GM23248 (cell line): ENCODE data around the gene WBP2. TPM values are rescaled to one million over a fixed set of nuclear protein-coding genes. Genes with fewer than 3 reads are reported as not detected.

ENCODE experiments used
- DNase-seq: peaks from one replicate; pipeline ENCODE4 v3.0.0-alpha.2; 2015
- H2AFZ ChIP-seq: fragments of 200-600 bp; sonication (generic); 2 replicates; pipeline ENCODE4 v1.6.1; 2016; ENCODE audit warnings: antibody characterized with exemption
- H3F3A ChIP-seq: fragments of 200-600 bp; sonication (generic); 2 replicates; pipeline ENCODE4 v1.6.1; 2016; ENCODE audit warnings: mild to moderate bottlenecking, antibody characterized with exemption, mixed run types; ENCODE audit not compliant: insufficient read depth
- H3K27ac ChIP-seq: fragments of 200-600 bp; sonication (generic); 2 replicates; pipeline ENCODE4 v1.5.1; 2016; ENCODE audit warnings: mild to moderate bottlenecking
- H3K27me3 ChIP-seq: fragments of 200-600 bp; sonication (generic); replicated peaks from 2 replicates; pipeline ENCODE4 v1.6.1; 2016; ENCODE audit warnings: mild to moderate bottlenecking; ENCODE audit not compliant: insufficient read depth
- H3K36me3 ChIP-seq: fragments of 200-600 bp; sonication (generic); 2 replicates; pipeline ENCODE4 v1.6.1; 2016; ENCODE audit warnings: low read depth, mild to moderate bottlenecking
- H3K4me1 ChIP-seq: fragments of 200-600 bp; sonication (generic); 2 replicates; pipeline ENCODE4 v1.6.1; 2016; ENCODE audit warnings: mild to moderate bottlenecking; ENCODE audit not compliant: insufficient read depth
- H3K4me2 ChIP-seq: fragments of 200-600 bp; sonication (generic); one replicate; pipeline ENCODE4 v1.6.1; 2016; ENCODE audit warnings: mild to moderate bottlenecking; ENCODE audit not compliant: unreplicated experiment
- H3K4me3 ChIP-seq: fragments of 200-600 bp; sonication (generic); 2 replicates; pipeline ENCODE4 v1.5.1; 2016; ENCODE audit warnings: mild to moderate bottlenecking
- H3K79me2 ChIP-seq: fragments of 200-600 bp; sonication (generic); 2 replicates; pipeline ENCODE4 v1.6.1; 2016; ENCODE audit warnings: mild to moderate bottlenecking; ENCODE audit not compliant: insufficient read depth
- H3K9ac ChIP-seq: fragments of 200-600 bp; sonication (generic); 2 replicates; pipeline ENCODE4 v1.6.1; 2016; ENCODE audit warnings: mild to moderate bottlenecking
- H3K9me2 ChIP-seq: fragments of 200-600 bp; sonication (generic); 2 replicates; pipeline ENCODE4 v1.6.1; 2016; ENCODE audit warnings: mixed run types, mild to moderate bottlenecking, moderate library complexity; ENCODE audit not compliant: insufficient read depth
- H3K9me3 ChIP-seq: fragments of 200-600 bp; sonication (generic); one replicate; pipeline ENCODE4 v1.6.1; 2017; ENCODE audit warnings: low read depth
- H4K20me1 ChIP-seq: fragments of 200-600 bp; sonication (generic); 2 replicates; pipeline ENCODE4 v1.6.0; 2016; ENCODE audit not compliant: insufficient read depth
- EZH2 ChIP-seq: fragments of 200-600 bp; sonication (generic); IDR thresholded peaks from 2 replicates; pipeline ENCODE4 v1.6.1; 2018; ENCODE audit warnings: antibody characterized with exemption, mild to moderate bottlenecking; ENCODE audit not compliant: insufficient read depth, poor library complexity, severe bottlenecking
- EZH2phosphoT487 ChIP-seq: fragments of 200-600 bp; sonication (generic); IDR thresholded peaks from 2 replicates; pipeline ENCODE4 v1.6.1; 2018; ENCODE audit warnings: antibody characterized with exemption, moderate library complexity, mild to moderate bottlenecking, low read depth; ENCODE audit not compliant: insufficient read depth
- WGBS, 2 experiments: methylation state at CpG; one replicate each; pipeline ENCODE4 v1.1.6; 2015 to 2017; ENCODE audit warnings: low lambda C conversion rate in 2 of 2, low coverage in 1 of 2; ENCODE audit errors: missing lambda C conversion rate in 2 of 2; 5-methylcytosine and 5-hydroxymethylcytosine counted together
- in situ Hi-C: fragments of 300-500 bp; cut with MboI; formaldehyde crosslinking; loops from 2 replicates; pipeline ENCODE4 v1.15.0; 2020
- polyA plus RNA-seq: library from polyadenylated mRNA; unstranded; fragments of >200 nt; fragmentation: Nextera tagmentation; extraction: Ambion mirVana; gene quantifications from 2 replicates; pipeline ENCODE4 v1.2.1, GENCODE V29; 2016
- total RNA-seq: library from RNA; depleted of rRNA; stranded (reverse); fragments of >200 nt; shearing (Covaris generic); gene quantifications from 2 replicates; pipeline ENCODE4 v1.2.3, GENCODE V29; 2014

Gene WBP2
- total and polyA plus RNA-seq, 2 experiments from 2014 or later, result 17.4 to 59.4 TPM

DNA sequence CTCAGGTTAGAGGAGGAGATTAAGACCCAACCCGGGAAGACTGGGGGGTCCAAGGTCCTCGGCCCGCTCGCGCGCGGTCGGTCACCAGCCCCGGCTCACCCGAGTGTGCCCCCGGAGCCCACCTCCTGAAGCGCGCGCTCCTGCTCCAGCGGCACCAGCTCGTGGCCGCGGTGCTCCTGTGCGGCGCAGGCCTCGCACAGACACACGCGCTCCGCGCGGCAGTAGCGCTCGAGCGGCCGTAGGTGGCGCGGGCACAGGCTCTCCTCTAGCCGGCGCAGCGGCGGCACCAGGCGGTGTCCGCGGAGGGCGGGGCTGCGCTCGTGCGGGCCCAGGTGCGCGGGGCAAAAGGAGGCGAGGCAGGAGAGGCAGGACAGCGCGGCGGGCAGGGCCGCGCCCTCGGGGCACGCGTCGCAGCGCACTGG lies 22.6 kb upstream of the WBP2 start:
- peak overlapping the region; percentile 67 for H2AFZ ChIP-seq
- peaks cover 24% of the 10 kb centered on the region for H3K4me1 ChIP-seq
- peak overlapping the region; percentile 62 for H3K4me2 ChIP-seq
- peak overlapping the region; percentile 63 for H3K4me3 ChIP-seq
- in situ Hi-C loops, result no loop called here
- H3K9ac ChIP-seq, result peak overlapping the region; percentile 75
- H3K36me3 ChIP-seq, result no peaks in the 10 kb centered on the region
- no peaks in the 10 kb centered on the region for H3K79me2 ChIP-seq
- H3F3A ChIP-seq, result 0 out of 2 replicates have a peak, but pooled peaks cover 11% of the 10 kb centered on the region
- H3K27ac ChIP-seq, result peak overlapping the region; percentile 41
- no peaks in the 10 kb centered on the region for H3K9me2 ChIP-seq
- peaks cover 12% of the 10 kb centered on the region for H3K27me3 ChIP-seq
- DNase-seq, result peak; percentile 91
- H3K9me3 ChIP-seq, result no peaks in the 10 kb centered on the region
- WGBS, 2 experiments, result 1% methylated on average over 40 to 51 of the region's 56 CpGs
- no peaks in the 10 kb centered on the region for H4K20me1 ChIP-seq
- TF ChIP-seq EZH2 (no peak), EZH2phosphoT487 (no peak)

DNA sequence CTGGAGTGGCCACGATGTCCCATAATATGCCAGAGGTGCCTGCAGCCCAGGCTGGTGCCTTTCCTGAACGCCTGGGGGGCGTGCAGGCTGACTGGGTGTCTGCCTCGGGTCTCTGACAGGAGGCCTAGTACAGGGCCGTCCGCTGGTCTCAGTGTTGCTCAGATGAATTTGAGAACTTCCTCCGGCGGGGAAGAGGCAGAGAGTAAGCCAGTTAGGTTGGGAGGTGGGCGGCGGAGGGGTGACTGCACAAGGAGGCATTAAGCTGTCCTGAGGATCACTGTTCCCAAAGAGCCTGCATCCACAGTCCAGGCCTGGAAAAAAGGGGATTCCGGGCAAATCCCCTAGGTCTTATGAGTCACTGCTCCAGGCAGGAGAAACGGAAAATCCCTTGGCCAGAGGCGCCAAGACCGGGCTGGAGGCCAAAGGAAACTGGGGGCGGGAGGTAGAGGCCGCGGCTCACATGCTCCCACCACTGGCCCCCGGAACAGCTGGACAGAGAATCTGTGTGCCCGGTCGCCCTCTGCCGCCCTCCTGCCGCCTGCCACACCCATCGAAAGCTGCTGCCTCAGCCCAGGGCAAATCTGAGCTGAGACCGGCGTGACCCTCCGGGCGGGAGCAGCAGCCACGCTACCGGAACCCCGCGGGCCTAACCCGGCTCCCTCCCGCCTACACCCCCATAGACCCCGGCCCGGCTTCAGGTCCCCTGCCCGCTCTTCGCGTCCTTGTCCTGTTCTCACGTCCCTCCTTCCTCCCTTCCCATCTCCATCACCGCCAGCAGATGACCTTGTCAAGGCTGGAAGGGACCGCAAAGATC lies 22.0 kb upstream of the WBP2 start:
- peaks cover 12% of the 10 kb centered on the region for H3K27me3 ChIP-seq
- H3K9me2 ChIP-seq, result no peaks in the 10 kb centered on the region
- TF ChIP-seq EZH2, result no peak
- no peak for TF ChIP-seq EZH2phosphoT487
- H3K27ac ChIP-seq, result peak overlapping the region; percentile 41
- H2AFZ ChIP-seq, result peak overlapping the region; percentile 67
- no peaks in the 10 kb centered on the region for H3K79me2 ChIP-seq
- H3K4me2 ChIP-seq, result peak overlapping the region; percentile 62
- H3K4me3 ChIP-seq, result peak overlapping the region; percentile 63
- H3F3A ChIP-seq, result peaks cover 11% of the 10 kb centered on the region; the same call in 1 of the 2 replicates
- in situ Hi-C loops, result no loop called here
- no peaks in the 10 kb centered on the region for H4K20me1 ChIP-seq
- H3K9ac ChIP-seq, result peak overlapping the region; percentile 75
- WGBS, 2 experiments, result 2% methylated on average over 31 to 41 of the region's 41 CpGs
- H3K36me3 ChIP-seq, result no peaks in the 10 kb centered on the region
- peak; percentile 94 for DNase-seq
- H3K9me3 ChIP-seq, result no peaks in the 10 kb centered on the region
- peaks cover 30% of the 10 kb centered on the region for H3K4me1 ChIP-seq

DNA sequence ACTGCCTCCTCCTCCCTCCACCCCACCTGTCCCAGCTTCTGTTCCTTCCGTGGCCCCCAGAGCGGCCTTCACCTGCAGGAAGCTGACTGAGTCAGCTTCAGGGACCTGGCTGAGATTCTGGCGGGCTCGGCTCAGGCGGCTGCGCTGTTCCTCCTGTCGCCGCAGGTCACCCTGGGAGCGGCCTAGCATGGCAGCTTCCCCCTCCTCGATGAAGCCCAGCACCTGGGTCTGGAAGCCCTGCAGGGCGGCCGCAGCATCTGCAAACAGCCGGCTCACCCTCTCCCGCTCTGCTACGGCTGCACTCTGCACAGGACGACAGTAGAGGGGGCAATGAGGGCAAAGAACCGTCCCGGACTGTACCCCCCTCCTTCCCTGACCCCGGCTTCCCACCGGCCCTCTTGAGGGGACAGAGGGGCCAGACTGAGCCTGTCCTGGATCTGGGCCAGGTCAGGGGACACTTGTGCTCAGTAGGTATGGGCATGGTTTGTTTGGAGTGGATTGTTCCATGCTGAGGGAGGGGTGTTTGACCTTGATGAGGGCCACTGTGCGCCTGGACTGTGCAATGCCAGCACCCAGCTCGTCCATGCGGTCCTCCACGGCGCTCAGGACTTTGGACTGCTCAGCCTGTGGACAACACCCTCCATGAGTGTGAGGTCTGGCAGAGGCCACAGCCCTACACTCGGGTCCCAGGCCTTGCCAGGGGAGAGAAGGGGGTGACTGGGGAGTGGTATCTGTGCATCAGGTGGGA lies 21.2 kb upstream of the WBP2 start:
- H3K4me1 ChIP-seq, result peaks cover 30% of the 10 kb centered on the region
- peaks cover 12% of the 10 kb centered on the region for H3K27me3 ChIP-seq
- in situ Hi-C loops, result no loop called here
- H3K4me2 ChIP-seq, result peak overlapping the region; percentile 62
- H3K4me3 ChIP-seq, result peak overlapping the region; percentile 63; the same call in 1 of the 2 replicates
- no peaks in the 10 kb centered on the region for H3K36me3 ChIP-seq
- no peaks in the 10 kb centered on the region for H4K20me1 ChIP-seq
- H2AFZ ChIP-seq, result no peak overlapping the region
- no peak for TF ChIP-seq EZH2
- no peak for TF ChIP-seq EZH2phosphoT487
- peak; percentile 33 for DNase-seq
- peak overlapping the region; percentile 75 for H3K9ac ChIP-seq
- H3F3A ChIP-seq, result peaks cover 11% of the 10 kb centered on the region; the same call in 1 of the 2 replicates
- H3K9me3 ChIP-seq, result no peaks in the 10 kb centered on the region
- H3K27ac ChIP-seq, result peak overlapping the region; percentile 41
- no peaks in the 10 kb centered on the region for H3K79me2 ChIP-seq
- 41 to 43% methylated on average over 25 to 26 of the region's 26 CpGs for WGBS, 2 experiments
- no peaks in the 10 kb centered on the region for H3K9me2 ChIP-seq

DNA sequence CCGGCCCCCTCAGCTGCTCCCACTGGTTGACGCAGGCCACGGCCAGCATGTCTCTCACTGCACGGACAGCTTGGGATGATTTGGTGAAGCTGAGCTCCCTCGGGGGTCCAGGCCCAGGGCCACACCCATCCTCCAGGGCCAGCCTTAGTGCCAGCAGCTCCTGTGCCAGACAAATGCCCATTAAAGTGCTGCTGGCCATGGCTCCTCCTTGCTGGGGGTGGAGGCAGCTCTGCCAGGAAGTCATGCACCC lies 20.7 kb upstream of the WBP2 start:
- H3K36me3 ChIP-seq, result no peaks in the 10 kb centered on the region
- no peaks in the 10 kb centered on the region for H3K9me2 ChIP-seq
- no peaks in the 10 kb centered on the region for H4K20me1 ChIP-seq
- no peak overlapping the region for H3K4me2 ChIP-seq
- H3K9ac ChIP-seq, result no peak overlapping the region
- H3K27me3 ChIP-seq, result peaks cover 12% of the 10 kb centered on the region
- no peak overlapping the region for H3K27ac ChIP-seq
- H3K4me3 ChIP-seq, result no peak overlapping the region
- no peak for TF ChIP-seq EZH2
- no peak for TF ChIP-seq EZH2phosphoT487
- H3F3A ChIP-seq, result peaks cover 11% of the 10 kb centered on the region; the same call in 1 of the 2 replicates
- H3K9me3 ChIP-seq, result no peaks in the 10 kb centered on the region
- no peak overlapping the region for H2AFZ ChIP-seq
- in situ Hi-C loops, result no loop called here
- 38 to 50% methylated on average over 5 of the region's 5 CpGs for WGBS, 2 experiments
- no peaks in the 10 kb centered on the region for H3K79me2 ChIP-seq
- no peak for DNase-seq
- H3K4me1 ChIP-seq, result peaks cover 30% of the 10 kb centered on the region
